Measurements from ENCODE around the gene HTR3D.

DNA sequence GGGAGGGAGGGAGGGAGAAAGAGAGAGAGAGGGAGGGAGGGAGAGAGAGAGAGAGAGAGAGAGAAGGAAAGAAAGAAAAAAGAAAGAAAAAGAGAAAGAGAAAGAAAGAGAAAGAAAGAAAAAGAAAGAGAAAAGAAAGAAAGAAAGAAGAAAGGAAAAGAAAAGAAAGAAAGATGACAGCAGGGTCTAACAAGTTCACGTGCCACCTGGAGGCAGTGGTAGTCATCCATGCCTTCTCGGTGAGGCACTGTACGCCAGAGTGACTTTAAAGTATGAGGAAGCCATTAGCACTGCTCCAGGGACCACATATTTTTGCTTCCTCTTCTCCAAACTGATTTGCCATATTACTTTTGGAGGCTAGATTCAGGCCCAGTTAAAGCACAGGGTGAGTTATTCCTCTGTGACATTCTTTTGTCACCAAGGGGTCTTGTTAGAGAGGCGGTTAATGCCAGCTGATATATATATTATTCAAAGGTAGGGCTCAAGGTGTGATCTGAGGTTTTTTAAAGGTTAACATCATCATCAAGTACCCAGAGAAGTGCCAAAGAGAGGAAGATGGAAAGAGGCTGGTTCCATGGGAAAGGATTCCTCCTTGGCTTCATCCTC, at the start of gene HTR3D:
- no peak for TF ChIP-seq CTCF (IDR thresholded peaks at IDR 0.05; ENCODE audit: low read length)
- no peak for TF ChIP-seq EZH2 (IDR thresholded peaks at IDR 0.05; ENCODE audit: borderline replicate concordance, low read length)

Data from OCI-LY1 (cell line).